GM12872 (cell line): ENCODE data around the gene MEAK7.

Source experiments
- CTCF ChIP-seq: IDR thresholded peaks from 3 replicates; pipeline ENCODE4 v1.5.1; 2011; ENCODE audit warnings: low read depth, mild to moderate bottlenecking, low read length, moderate library complexity; ENCODE audit not compliant: insufficient read depth

The MEAK7 gene

GRCh38 chr16:84546669-84547545 lies 42.4 kb upstream of the MEAK7 start:
- no peak for TF ChIP-seq CTCF

- TF ChIP-seq CTCF, result no peak
Measured at GRCh38 chr16:84545114-84545737, 40.8 kb upstream of the MEAK7 start.

- no peak for TF ChIP-seq CTCF
Measured at GRCh38 chr16:84544031-84544773, 39.7 kb upstream of the MEAK7 start.

- TF ChIP-seq CTCF, result no peak
Measured at GRCh38 chr16:84543253-84543652, 38.8 kb upstream of the MEAK7 start.

GRCh38 chr16:84541999-84542817 lies 37.7 kb upstream of the MEAK7 start:
- no peak for TF ChIP-seq CTCF

GRCh38 chr16:84540194-84540593 lies 35.7 kb upstream of the MEAK7 start:
- TF ChIP-seq CTCF, result no peak
